ENCODE results near the gene SGIP1. TPM values are rescaled to one million over a fixed set of nuclear protein-coding genes. Genes with fewer than 3 reads are reported as not detected.

The SGIP1 gene
- total and polyA plus RNA-seq, 7 donors: 0.74 to 3.7 (median 1.0) TPM

- intact Hi-C loops (cut with DNase I): no loop called here
- DNase-seq: no peak
- H3K27ac ChIP-seq: no peak overlapping the region
- H3K9me3 ChIP-seq: no peaks in the 10 kb centered on the region
- no peaks in the 10 kb centered on the region for H3K4me1 ChIP-seq
- 65 to 76% (median 69%) methylated on average over 3 of the region's 3 CpGs for WGBS, 3 donors
- ATAC-seq: no peak
- no peaks in the 10 kb centered on the region for H3K36me3 ChIP-seq (ENCODE audit: insufficient read depth in 1 of 2, low read depth in 1 of 2)
- H3K27me3 ChIP-seq (ENCODE audit: insufficient read depth in 3 of 3, low read length in 2 of 3): no peaks in the 10 kb centered on the region
- H3K4me3 ChIP-seq: no peak overlapping the region
- TF ChIP-seq CTCF (IDR thresholded peaks at IDR 0.05): no peak
These were observed 158.7 kb downstream of the SGIP1 start for GRCh38 chr1:66692681-66693080.

- Histone ChIP-seq H3K9me3 (no peaks in the 10 kb centered on the region), H3K4me3 (no peak overlapping the region), H3K36me3 (ENCODE audit: insufficient read depth in 1 of 2, low read depth in 1 of 2) (no peaks in the 10 kb centered on the region), H3K4me1 (no peaks in the 10 kb centered on the region), H3K27me3 (ENCODE audit: insufficient read depth in 3 of 3, low read length in 2 of 3) (no peaks in the 10 kb centered on the region), H3K27ac (no peak overlapping the region)
- TF ChIP-seq CTCF (IDR thresholded peaks at IDR 0.05): no peak
- intact Hi-C loops (cut with DNase I): no loop called here
- no peak for ATAC-seq
- no peak for DNase-seq
These were observed 159.9 kb downstream of the SGIP1 start for GRCh38 chr1:66693856-66694255.

GRCh38 chr1:66695116-66695515, 161.2 kb downstream of the SGIP1 start:
- ATAC-seq (no peak), DNase-seq (no peak)
- intact Hi-C loops (cut with DNase I): no loop called here
- Histone ChIP-seq H3K27ac (no peak overlapping the region), H3K9me3 (no peaks in the 10 kb centered on the region), H3K4me3 (no peak overlapping the region), H3K4me1 (no peaks in the 10 kb centered on the region), H3K27me3 (ENCODE audit: insufficient read depth in 3 of 3, low read length in 2 of 3) (no peaks in the 10 kb centered on the region), H3K36me3 (ENCODE audit: insufficient read depth in 1 of 2, low read depth in 1 of 2) (no peaks in the 10 kb centered on the region)
- 52 to 59% (median 53%) methylated on average over 5 of the region's 5 CpGs for WGBS, 3 donors
- TF ChIP-seq CTCF (IDR thresholded peaks at IDR 0.05): no peak

GRCh38 chr1:66696771-66697170, 162.8 kb downstream of the SGIP1 start:
- no peak for TF ChIP-seq CTCF (IDR thresholded peaks at IDR 0.05)
- DNase-seq: no peak
- ATAC-seq: no peak
- Histone ChIP-seq H3K4me3 (no peak overlapping the region), H3K36me3 (ENCODE audit: insufficient read depth in 1 of 2, low read depth in 1 of 2) (no peaks in the 10 kb centered on the region), H3K4me1 (no peaks in the 10 kb centered on the region), H3K9me3 (no peaks in the 10 kb centered on the region), H3K27me3 (ENCODE audit: insufficient read depth in 3 of 3, low read length in 2 of 3) (no peaks in the 10 kb centered on the region), H3K27ac (no peak overlapping the region)
- intact Hi-C loops (cut with DNase I): no loop called here

- DNase-seq: no peak
- H3K4me1 ChIP-seq: no peaks in the 10 kb centered on the region
- no peak overlapping the region for H3K4me3 ChIP-seq
- no peaks in the 10 kb centered on the region for H3K36me3 ChIP-seq (ENCODE audit: insufficient read depth in 1 of 2, low read depth in 1 of 2)
- no peak for TF ChIP-seq CTCF (IDR thresholded peaks at IDR 0.05)
- no peaks in the 10 kb centered on the region for H3K27me3 ChIP-seq (ENCODE audit: insufficient read depth in 3 of 3, low read length in 2 of 3)
- 59 to 72% (median 71%) methylated on average over 5 of the region's 5 CpGs for WGBS, 3 donors
- ATAC-seq: no peak
- no peak overlapping the region for H3K27ac ChIP-seq
- H3K9me3 ChIP-seq: no peaks in the 10 kb centered on the region
- intact Hi-C loops (cut with DNase I): no loop called here
These were observed 165.3 kb downstream of the SGIP1 start for GRCh38 chr1:66699213-66699612.
